ENCODE data around the gene PLEKHG5.

GRCh38 chr1:6507037-6507428 lies 15.6 kb upstream of the PLEKHG5 start:
- no peak for TF ChIP-seq POLR2A (IDR thresholded peaks at IDR 0.05)
- TF ChIP-seq POLR2AphosphoS5 (IDR thresholded peaks at IDR 0.05): no peak

Data from prostate gland (tissue), 1 donor.